GM19099 (cell line): ENCODE measurements around the gene HMCN2.

ENCODE experiments used
- POLR2A ChIP-seq: IDR thresholded peaks from 3 replicates; pipeline ENCODE4 v1.6.1; 2011; ENCODE audit warnings: low read depth; ENCODE audit not compliant: insufficient read length; ENCODE audit errors: extremely low read depth

HMCN2 gene

GRCh38 chr9:130362691-130363090, 97.1 kb downstream of the HMCN2 start:
- TF ChIP-seq POLR2A, result no peak

GRCh38 chr9:130363755-130364404, 98.3 kb downstream of the HMCN2 start:
- TF ChIP-seq POLR2A, result no peak

GRCh38 chr9:130364619-130365322, 99.2 kb downstream of the HMCN2 start:
- TF ChIP-seq POLR2A, result no peak

- TF ChIP-seq POLR2A, result no peak
Measured at GRCh38 chr9:130365323-130365721, 99.8 kb downstream of the HMCN2 start.

GRCh38 chr9:130366072-130366471, 100.5 kb downstream of the HMCN2 start:
- no peak for TF ChIP-seq POLR2A

- no peak for TF ChIP-seq POLR2A
Measured at GRCh38 chr9:130366888-130367550, 101.5 kb downstream of the HMCN2 start.

DNA sequence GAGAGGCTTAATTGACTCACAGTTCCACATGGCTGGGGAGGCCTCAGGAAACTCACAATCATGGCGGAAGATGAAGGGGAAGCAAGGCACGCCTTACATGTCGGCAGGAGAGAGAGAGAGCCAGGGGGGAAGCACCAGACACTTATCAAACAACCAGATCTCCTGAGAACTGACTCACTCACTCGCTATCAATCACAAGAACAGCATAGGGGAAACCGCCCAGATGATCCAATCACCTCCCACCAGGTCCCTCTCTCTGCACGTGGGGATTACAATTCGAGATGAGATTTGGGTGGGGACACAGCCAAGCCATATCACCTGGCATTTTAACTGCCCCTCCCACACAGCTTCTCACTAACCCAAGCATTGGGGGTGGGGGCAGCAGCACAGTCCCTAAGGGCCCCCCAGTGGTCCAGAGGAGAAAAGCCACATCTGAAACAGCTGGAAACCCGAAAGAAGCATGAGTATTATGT, 103.1 kb downstream of the HMCN2 start:
- no peak for TF ChIP-seq POLR2A

GRCh38 chr9:130370226-130370625, 104.7 kb downstream of the HMCN2 start:
- no peak for TF ChIP-seq POLR2A

DNA sequence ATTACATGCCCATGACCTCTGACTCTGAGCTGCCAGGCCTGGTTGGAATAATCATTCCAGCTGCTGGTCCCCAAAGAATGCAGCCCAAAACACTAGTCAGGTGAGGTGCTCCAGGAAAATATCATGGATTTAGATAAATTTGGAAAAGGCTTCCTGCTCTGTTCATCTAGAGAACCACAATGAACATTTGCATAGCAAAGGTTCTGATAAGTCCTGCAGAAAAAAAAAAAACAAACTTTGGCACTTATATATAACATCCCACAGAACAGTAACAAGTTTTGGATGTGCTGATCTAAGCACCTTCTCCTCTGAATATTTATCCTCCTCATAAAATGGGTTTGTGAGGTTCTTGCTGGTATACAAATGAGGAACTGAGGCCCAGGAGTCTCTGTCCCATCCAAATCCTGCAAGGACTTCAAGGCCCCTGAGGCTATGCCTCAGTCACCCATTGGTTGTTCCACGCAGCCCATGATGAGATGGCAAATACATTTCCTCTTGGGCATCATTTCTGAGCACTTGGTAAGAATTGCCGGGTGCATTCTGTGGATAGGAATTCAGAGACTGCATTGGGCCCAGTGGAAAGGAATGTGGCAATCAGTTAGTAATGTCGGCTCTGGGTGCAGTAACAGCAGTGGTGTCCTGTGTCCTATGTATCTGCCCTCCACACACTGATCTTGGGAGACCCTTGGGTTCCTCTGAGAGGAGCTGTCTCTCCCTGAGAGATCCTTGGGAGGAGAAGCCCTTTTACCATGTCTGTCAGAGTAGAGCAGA, 105.8 kb downstream of the HMCN2 start:
- no peak for TF ChIP-seq POLR2A

DNA sequence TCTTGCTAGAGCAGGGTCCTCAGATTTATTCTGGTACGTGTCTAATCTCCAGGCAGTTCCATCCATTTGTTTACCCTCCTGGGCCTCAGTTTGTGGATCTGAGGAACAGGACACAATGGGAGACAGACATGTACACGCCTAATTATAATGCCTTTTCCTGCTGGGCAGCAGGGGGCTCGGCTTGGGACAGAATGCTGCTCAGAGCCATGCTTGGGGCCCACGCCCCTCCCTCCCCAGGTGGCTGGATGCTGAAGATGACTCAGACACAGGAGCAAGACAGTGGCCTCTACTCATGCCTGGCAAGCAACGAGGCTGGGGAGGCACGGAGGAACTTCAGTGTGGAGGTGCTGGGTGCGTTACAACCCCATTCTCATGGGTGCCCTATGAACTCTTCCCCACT, 106.5 kb downstream of the HMCN2 start:
- no peak for TF ChIP-seq POLR2A

DNA sequence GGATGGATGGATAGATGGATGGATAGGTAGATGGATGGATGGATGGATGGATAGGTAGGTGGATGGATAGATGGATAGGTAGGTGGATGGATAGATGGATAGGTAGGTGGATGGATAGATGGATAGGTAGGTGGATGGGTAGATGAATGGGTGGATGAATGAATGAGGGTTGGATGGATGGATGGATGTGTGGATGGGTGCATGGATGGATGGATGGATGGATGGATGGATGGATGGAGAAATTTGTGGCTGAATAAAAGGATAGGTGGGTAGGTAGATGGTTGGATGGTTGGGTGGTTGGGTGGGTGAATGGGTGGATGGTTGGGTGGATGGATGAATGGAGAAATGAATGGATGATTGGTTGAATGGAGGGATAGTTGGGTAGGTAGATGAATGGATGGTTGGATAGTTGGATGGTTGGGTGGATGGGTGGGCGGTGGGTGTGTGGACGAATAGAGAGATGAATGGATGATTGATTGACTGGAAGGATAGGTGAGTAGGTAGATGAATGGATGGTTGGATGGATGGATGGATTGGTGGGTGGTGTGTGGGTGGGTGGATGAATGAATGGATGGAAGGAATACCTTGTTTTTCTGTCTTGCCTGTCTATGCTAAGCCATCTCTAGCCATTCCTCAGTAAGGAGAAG, 108.2 kb downstream of the HMCN2 start:
- no peak for TF ChIP-seq POLR2A

DNA sequence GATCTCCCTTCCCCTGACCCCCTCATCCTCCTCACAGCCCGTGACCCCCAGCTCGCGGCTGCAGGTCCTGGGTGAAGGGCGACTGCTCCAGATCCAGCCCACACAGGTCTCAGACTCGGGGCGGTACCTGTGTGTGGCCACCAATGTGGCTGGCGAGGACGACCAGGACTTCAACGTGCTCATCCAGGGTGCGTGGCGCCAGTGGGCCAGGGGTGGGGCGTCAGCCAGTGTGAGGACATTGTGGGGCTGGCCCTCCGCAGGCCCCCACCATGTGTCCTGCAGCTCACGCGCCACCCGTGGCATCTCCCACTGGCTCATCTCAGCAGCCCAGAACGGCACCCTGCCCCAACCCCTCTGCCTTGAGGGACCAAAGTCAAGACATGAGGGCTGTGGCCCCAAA, 112.1 kb downstream of the HMCN2 start:
- no peak for TF ChIP-seq POLR2A

DNA sequence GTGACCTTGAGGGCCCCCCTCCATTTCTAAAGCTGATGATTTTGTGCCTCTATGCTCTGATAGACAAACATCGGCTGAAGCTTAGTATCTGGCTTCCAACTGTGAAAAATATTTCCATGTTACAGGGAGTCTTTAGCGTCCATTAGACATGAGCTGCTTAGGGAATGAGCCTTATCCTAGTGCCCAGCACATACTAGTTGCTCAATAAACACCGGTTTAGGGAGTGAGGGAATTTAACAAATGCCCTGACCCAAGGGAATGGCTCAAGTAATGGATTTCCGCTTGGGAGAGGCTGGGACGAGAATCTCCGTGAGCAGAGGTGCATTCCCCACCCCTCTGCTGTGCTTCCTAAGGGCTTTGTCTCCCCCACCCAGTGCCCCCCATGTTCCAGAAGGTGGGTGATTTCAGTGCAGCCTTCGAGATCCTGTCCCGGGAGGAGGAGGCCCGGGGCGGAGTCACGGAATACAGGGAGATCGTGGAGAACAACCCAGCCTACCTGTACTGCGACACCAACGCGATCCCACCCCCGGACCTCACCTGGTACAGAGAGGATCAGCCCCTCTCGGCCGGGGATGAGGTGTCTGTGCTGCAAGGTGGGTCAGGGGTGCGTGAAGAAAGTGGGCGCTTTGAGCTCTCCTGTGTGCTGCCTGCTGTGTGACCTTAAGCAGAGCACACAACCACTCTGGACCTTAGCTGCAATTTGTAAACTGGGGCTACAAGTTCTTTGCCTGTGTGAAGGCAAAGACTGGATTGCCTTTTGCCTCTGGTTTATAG, 113.5 kb downstream of the HMCN2 start:
- TF ChIP-seq POLR2A, result no peak

DNA sequence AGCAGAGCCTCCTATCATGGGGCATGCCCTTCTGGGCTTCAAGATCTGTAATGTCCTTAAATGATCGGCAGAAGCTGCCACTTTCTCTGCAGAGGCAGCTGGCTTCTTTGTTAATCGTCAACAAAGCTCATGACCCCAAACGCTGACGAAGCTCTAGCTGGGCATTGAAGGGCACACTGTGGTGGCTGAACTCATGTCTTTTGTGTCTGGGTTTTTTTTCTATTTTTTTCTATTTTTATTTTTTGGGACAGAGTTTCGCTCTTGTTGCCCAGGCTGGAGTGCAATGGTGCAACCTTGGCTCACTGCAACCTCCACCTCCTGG, 114.0 kb downstream of the HMCN2 start:
- TF ChIP-seq POLR2A, result no peak

DNA sequence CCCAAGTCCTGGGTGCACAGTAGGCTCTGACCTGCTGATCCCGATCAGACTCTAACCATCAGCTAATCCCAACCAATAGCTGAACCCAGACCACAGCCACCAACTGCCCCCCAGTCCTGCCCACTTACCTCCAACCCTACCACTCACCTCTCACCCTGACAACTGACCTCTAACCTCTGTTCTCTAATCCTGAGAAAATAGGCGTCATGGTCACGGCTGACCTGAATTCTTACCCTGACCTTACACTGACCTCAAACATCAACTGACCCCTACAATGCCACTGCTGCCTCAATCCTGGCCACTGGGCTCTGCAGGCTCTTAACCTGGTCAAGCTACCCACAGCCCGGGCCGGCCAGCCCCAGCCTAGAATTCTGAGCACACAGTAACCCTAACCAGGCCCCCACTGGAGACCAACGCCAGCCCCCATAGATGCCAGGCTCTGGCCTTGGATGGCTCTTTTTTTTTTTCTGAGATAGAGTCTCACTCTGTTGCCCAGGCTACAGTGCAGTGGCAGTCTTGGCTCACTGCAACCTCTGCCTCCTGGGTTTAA, 115.4 kb downstream of the HMCN2 start:
- no peak for TF ChIP-seq POLR2A

GRCh38 chr9:130381660-130382059, 116.1 kb downstream of the HMCN2 start:
- no peak for TF ChIP-seq POLR2A
